Activated naive CD4-positive, alpha-beta T cell treated with anti-CD3 and anti-CD28 coated beads for 36 hours (primary cell): ENCODE results near the gene CSRP1. TPM values are rescaled to one million over a fixed set of nuclear protein-coding genes. Genes with fewer than 3 reads are reported as not detected.
"Not testable (repeated sequence)": the region's sequence is repeated elsewhere in the genome, so short reads cannot be mapped to it uniquely, and the experiment has no call there.

Experiments
- CTCF ChIA-PET: fragments of 350-600 bp; sonication (Branson Sonifier 250); formaldehyde crosslinking; loops from one replicate; lab custom pipeline; 2021; ENCODE audit warnings: antibody characterized with exemption; lab: Charles Lee
- DNase-seq: peaks from one replicate; pipeline ENCODE4 v3.0.0-alpha.2; 2020
- H3K27ac Mint-ChIP-seq: one replicate; pipeline ENCODE4 v1.8.0; 2021; ENCODE audit warnings: mild to moderate bottlenecking, mixed read lengths
- H3K27me3 Mint-ChIP-seq: one replicate; pipeline ENCODE4 v1.8.0; 2021; ENCODE audit warnings: low read depth, mixed read lengths
- H3K36me3 Mint-ChIP-seq: one replicate; pipeline ENCODE4 v1.8.0; 2021; ENCODE audit warnings: low read depth, mixed read lengths
- H3K4me1 Mint-ChIP-seq: one replicate; pipeline ENCODE4 v1.8.0; 2021; ENCODE audit warnings: low read depth, mixed read lengths
- H3K4me3 Mint-ChIP-seq: one replicate; pipeline ENCODE4 v1.8.0; 2021; ENCODE audit warnings: mild to moderate bottlenecking, moderate library complexity, mixed read lengths
- H3K9me3 Mint-ChIP-seq: one replicate; pipeline ENCODE4 v1.8.0; 2021; ENCODE audit warnings: mixed read lengths
- intact Hi-C: fragments of 100-400 bp; cut with micrococcal nuclease; formaldehyde crosslinking; loops from one replicate; pipeline ENCODE4 v1.15.1; 2023
- total RNA-seq, 2 experiments: library from RNA; stranded (reverse); gene quantifications; one replicate each; pipeline ENCODE4 v1.2.3, GENCODE V29; 2021

The CSRP1 gene
- total RNA-seq, 2 experiments from 2014 or later, result 35.7 to 36.6 TPM

DNA sequence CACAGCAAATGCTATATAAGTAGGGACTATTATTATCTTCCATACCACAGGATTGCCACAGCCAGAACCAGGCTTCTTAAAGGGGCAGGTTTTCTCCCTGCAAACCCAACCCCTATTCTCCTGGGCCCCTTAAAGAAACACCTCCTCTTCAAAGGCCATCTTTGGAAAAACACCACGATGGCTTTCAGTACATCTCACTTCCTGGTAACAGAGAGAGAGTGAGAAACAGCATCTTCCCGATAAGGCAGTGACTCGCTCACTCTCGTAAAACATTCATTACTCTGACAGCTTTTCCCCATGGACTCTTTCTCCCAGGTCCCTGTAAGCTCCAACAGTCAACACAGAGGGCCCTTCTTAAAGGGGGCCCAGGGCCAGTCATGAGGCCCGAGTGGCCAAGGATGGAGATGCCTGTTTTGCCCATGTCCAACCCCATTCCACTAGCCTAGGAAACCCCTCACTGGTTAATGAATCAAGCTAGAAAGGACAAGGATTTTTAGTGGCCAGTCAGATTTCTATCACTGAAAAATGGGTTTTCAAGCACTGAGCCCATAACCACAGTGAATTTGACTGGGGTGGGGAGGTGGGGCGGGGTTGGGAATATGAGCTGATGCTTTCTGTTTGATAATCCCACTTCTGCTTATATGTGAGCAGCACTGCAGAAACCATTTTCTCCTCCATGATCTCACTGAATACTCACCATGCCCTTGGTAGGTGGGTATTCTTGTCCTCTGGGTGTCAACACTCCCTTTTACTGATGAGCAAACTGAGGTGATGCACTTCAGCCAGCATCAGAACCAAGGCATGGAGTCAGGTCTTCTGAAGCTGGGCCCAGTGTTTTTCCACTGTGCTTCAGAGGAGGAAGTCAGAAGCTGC lies 28.4 kb upstream of the CSRP1 start:
- Mint-ChIP-seq H3K36me3 (peaks cover 14% of the 10 kb centered on the region), H3K27ac (peak overlapping the region; percentile 2), H3K27me3 (peaks cover 37% of the 10 kb centered on the region), H3K4me1 (peaks cover 31% of the 10 kb centered on the region), H3K4me3 (no peak overlapping the region), H3K9me3 (no peaks in the 10 kb centered on the region)
- CTCF ChIA-PET, result interaction anchor here (0.6 to 1.2 kb wide), 4 partner anchors 12 to 258 kb away, joined by 3 to 4 read pairs (median 3); no protein-coding TSS in a partner anchor
- peak; percentile 24 for DNase-seq
- intact Hi-C loops, result no loop called here

DNA sequence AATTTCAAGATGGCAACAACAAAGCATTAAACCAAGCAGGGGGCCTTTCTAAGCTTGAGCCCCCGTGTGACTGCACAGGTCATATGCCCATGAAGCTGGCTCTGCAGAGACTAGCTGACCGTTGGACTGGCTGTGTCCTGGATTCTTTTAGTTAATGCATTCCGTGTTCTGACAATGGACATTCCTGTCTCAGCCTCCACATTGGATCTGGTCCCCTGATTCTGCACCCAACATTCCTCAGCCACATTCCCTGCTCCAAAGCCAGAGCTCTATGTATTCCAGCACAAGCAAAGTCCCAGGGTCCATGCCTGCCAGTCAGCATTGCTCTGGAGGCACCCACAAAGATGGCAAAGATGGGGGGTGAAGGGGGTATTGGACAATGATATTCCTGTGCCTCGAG lies 26.9 kb upstream of the CSRP1 start:
- CTCF ChIA-PET, result interaction anchor here (0.5 to 3.6 kb wide), 6 partner anchors 21 to 832 kb away, joined by 3 to 11 read pairs (median 4); no protein-coding TSS in a partner anchor
- H3K27ac Mint-ChIP-seq, result no peak overlapping the region
- H3K4me1 Mint-ChIP-seq, result peaks cover 22% of the 10 kb centered on the region
- no peaks in the 10 kb centered on the region for H3K9me3 Mint-ChIP-seq
- H3K36me3 Mint-ChIP-seq, result peaks cover 19% of the 10 kb centered on the region
- intact Hi-C loops, result no loop called here
- H3K27me3 Mint-ChIP-seq, result peaks cover 26% of the 10 kb centered on the region
- DNase-seq, result no peak
- H3K4me3 Mint-ChIP-seq, result no peak overlapping the region

DNA sequence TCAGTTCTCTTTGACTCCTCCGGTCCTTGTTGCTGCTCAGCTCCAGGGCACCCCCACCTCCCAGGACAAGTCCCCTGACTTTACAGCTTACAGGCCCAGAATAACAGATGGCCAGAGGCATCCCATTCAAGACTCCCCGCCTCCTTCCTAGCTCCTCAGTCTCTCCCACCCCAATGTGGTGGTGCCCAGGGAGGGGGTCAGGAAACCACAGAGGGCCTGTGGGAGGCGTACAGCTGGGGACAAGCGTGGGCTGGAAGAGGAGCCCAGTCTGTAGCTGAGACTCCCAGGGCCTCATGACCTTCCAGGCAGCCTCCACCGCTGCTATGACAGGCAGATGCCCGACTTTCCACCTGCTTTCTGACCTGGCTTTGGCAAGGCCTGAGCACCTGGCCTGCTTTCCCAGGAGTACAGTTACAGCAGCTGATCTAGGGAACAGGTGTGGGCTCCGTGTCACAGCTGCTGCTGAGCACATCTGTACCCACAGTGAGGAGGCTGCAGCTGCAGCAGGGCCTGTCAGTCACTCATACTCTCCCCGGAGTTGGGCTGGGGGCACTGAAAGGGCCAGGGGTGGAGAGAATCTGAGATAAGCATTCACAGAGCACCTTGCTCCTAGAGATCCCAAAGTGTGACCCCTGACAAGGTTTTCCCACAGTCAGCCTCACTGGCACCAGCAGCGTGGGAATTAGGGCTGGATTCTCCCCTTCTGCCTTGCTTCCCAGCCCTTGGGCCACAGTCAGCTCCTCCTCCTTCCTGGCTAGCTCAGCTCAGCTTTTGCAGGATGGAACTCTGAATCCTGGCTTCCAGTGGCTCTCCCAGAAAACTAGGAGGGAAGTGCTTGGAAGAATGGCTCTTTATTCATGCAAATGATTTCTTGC lies 24.9 kb upstream of the CSRP1 start:
- CTCF ChIA-PET, result interaction anchor here (0.8 to 3.6 kb wide), 9 partner anchors 11 to 259 kb away, joined by 3 to 19 read pairs (median 4); no protein-coding TSS in a partner anchor
- Mint-ChIP-seq H3K4me3 (no peak overlapping the region), H3K27ac (no peak overlapping the region), H3K4me1 (peaks cover 13% of the 10 kb centered on the region), H3K27me3 (peaks cover 7% of the 10 kb centered on the region), H3K9me3 (no peaks in the 10 kb centered on the region), H3K36me3 (peaks cover 20% of the 10 kb centered on the region)
- DNase-seq, result no peak
- intact Hi-C loops, result loop anchor here (2.0 kb wide), 1 partner anchor 27 kb away; no protein-coding TSS in a partner anchor

DNA sequence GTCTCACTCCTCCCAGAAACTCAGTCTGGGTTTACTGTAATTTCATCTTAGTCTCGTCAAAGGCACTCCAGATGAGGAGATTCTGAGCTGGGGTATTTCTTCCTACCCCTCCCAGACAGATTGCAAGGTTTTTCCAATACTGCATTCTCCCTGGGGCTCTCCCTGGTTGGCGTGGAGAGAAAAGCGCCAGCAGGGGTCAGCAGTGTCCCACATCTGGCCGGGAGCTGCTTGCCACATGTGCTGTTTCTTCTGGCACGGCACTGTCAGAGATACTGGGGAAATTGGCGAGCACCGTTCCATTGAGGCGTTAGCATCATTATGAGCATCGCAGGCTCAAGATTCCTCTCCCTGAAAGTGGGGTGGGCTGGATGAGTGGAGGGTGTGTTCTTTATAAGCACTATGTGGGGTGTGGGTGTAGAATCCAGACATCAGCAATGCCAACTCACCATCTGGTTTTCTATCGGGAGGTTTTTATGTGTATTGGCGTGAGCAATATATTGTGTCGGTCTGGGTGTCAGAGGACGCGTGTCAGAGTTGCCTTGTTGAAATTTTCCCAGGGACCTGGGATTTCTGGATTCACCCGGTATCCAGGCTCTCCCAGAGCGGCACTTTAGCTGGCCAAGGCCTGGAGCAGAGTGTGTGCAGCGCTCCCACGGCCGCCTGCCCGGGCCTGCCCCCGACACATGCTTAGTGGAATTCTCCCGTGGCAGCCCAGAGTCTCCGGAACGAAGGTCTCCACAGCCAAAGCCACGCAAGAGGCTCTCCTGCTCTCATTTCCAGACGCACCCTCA lies 24.0 kb upstream of the CSRP1 start:
- no peak overlapping the region for H3K4me3 Mint-ChIP-seq
- H3K4me1 Mint-ChIP-seq, result peaks cover 10% of the 10 kb centered on the region
- CTCF ChIA-PET, result interaction anchor here (0.6 to 3.6 kb wide), 14 partner anchors 9 to 288 kb away, joined by 3 to 19 read pairs (median 4); no protein-coding TSS in a partner anchor
- peak; percentile 77 for DNase-seq
- H3K27me3 Mint-ChIP-seq, result no peaks in the 10 kb centered on the region
- intact Hi-C loops, result loop anchor here (1.0 to 2.0 kb wide), 2 partner anchors 28 to 173 kb away; no protein-coding TSS in a partner anchor
- peaks cover 20% of the 10 kb centered on the region for H3K36me3 Mint-ChIP-seq
- H3K9me3 Mint-ChIP-seq, result no peaks in the 10 kb centered on the region
- H3K27ac Mint-ChIP-seq, result no peak overlapping the region

DNA sequence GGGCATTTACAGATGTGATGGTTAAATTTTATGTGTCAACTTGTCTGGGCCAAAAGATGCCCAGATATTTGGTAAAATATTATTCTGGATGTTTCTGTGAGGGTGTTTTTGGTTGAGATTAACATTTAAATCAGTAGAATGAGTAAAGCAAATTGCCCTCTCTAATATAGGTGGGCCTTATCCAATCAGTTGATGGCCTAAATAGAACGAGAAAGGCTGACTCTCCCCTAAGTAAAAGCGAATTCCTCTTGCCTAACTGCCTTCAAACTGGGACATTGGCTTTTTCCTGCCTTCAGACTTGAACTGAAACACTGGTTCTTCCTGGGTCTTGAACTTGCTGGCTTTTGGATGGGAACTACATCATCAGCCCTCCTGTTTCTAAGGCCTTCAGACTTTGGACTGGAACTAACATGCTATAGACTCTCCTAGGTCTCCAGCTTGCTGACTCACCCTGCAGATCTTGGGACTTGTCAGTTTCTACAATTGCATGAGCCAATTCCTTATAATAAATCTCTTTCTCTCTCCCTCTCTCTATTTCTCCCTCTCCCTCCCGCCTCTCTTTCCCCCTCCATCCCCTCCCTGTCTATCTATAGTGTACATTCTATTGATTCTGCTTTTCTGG lies 21.8 kb upstream of the CSRP1 start:
- H3K9me3 Mint-ChIP-seq, result peaks cover 2% of the 10 kb centered on the region
- peaks cover 24% of the 10 kb centered on the region for H3K36me3 Mint-ChIP-seq
- H3K4me1 Mint-ChIP-seq, result no peaks in the 10 kb centered on the region
- intact Hi-C loops, result no loop called here
- no peak for DNase-seq
- CTCF ChIA-PET, result interaction anchor here (1.0 to 3.2 kb wide), 5 partner anchors 9 to 81 kb away, joined by 3 to 19 read pairs (median 4); no protein-coding TSS in a partner anchor
- H3K27ac Mint-ChIP-seq, result no peak overlapping the region
- no peak overlapping the region for H3K4me3 Mint-ChIP-seq
- no peaks in the 10 kb centered on the region for H3K27me3 Mint-ChIP-seq

DNA sequence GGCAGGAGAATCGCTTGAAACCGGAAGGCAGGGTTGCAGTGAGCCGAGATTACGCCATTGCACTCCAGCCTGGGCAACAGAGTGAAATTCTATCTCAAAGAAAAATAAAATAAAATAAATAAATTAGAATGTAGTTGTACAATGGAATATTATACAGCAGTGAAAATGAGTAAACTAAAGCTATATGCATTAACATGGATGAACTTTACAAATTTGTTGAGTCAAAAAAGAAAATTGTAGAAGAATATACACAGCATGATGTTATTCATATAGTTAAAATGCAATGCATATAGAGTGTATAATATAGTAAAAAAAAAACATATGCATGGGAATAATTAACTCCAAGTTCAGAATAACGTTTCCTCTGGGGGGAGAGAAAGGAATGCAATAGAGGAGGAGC lies 21.0 kb upstream of the CSRP1 start:
- H3K4me3 Mint-ChIP-seq, result no peak overlapping the region
- CTCF ChIA-PET, result interaction anchor here (0.7 kb wide), 1 partner anchor 180 kb away, joined by 3 read pairs; no protein-coding TSS in a partner anchor
- peaks cover 2% of the 10 kb centered on the region for H3K9me3 Mint-ChIP-seq
- no peaks in the 10 kb centered on the region for H3K27me3 Mint-ChIP-seq
- intact Hi-C loops, result no loop called here
- H3K27ac Mint-ChIP-seq, result no peak overlapping the region
- no peaks in the 10 kb centered on the region for H3K4me1 Mint-ChIP-seq
- H3K36me3 Mint-ChIP-seq, result peaks cover 26% of the 10 kb centered on the region
- no peak for DNase-seq

DNA sequence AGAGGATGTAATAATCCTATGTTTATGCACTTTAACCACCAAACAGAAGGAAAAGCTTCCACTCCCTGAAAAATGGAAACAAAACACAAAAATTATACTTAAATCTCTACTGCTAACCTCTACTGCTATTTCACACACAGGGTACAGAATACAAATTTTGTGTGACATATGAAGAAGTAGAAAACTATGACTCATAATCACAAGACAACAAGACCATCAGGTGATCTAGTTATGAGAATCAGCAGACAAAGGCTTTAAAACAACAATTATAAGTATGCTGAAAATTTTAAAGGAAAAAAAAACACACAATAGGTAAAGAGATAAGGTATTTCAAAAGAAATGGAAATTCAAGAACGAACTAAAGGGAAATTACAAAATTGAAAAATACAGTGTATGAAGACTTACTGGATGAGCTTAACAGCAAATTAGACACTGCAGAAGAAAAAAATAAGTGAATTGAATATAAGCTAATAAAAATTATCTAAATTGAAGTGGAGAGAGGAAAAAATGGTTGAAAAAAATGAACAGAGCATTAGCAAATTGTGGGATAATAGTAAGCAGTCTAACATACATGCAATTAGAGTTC lies 18.4 kb upstream of the CSRP1 start:
- Mint-ChIP-seq H3K9me3 (peaks cover 2% of the 10 kb centered on the region), H3K27ac (no peak overlapping the region), H3K4me1 (no peaks in the 10 kb centered on the region), H3K36me3 (peaks cover 30% of the 10 kb centered on the region), H3K4me3 (no peak overlapping the region), H3K27me3 (no peaks in the 10 kb centered on the region)
- DNase-seq, result no peak
- intact Hi-C loops, result no loop called here
- CTCF ChIA-PET, result interaction anchor here (1.0 to 1.1 kb wide), 3 partner anchors 12 to 178 kb away, joined by 3 to 4 read pairs (median 3); no protein-coding TSS in a partner anchor

DNA sequence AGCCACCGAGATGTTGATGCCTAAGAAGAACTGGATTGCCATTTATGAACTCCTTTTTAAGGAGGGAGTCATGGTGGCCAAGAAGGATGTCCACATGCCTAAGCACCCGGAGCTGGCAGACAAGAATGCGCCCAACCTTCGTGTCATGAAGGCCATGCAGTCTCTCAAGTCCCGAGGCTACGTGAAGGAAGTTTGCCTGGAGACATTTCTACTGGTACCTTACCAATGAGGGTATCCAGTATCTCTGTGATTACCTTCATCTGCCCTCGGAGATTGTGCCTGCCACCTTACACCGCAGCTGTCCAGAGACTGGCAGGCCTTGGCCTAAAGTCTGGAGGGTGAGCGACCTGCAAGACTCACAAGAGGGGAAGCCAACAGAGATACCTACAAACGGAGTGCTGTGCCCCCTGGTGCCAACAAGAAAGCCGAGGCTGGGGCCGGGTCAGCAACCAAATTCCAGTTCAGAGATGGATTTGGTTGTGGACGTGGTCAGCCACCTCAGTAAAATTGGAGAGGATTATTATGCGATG lies 13.2 kb upstream of the CSRP1 start:
- peaks cover 27% of the 10 kb centered on the region for H3K36me3 Mint-ChIP-seq
- H3K4me3 Mint-ChIP-seq, H3K9me3 Mint-ChIP-seq, H3K27me3 Mint-ChIP-seq, intact Hi-C loops, H3K27ac Mint-ChIP-seq, H3K4me1 Mint-ChIP-seq, DNase-seq: not testable (repeated sequence)
- CTCF ChIA-PET, result interaction anchor here (0.8 kb wide), 1 partner anchor 8 kb away, joined by 3 read pairs; no protein-coding TSS in a partner anchor

DNA sequence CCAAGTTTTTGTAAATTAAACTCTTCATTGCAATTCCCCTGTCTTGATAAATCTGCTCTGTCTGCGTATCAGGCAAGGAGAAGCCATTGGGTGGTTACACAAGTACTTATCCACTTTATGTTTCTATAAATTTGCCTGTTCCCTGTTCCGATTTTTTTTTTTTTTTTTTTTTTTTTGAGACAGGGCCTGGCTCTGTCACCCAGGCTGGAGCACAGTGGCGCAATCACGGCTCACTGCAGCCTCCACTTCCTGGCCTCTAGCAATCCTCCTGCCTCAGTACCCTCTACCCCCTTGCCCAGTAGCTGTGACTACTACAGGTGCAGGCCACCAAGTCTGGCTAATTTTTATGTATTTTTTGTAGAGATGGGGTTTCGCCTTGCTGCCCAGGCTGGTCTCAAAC lies 11.1 kb upstream of the CSRP1 start:
- H3K4me3 Mint-ChIP-seq, result no peak overlapping the region
- H3K36me3 Mint-ChIP-seq, result peaks cover 29% of the 10 kb centered on the region
- intact Hi-C loops, result no loop called here
- no peak for DNase-seq
- CTCF ChIA-PET, result interaction anchor here (16.2 kb wide), 1 partner anchor 34 kb away, joined by 287 read pairs; no protein-coding TSS in a partner anchor
- no peaks in the 10 kb centered on the region for H3K9me3 Mint-ChIP-seq
- no peaks in the 10 kb centered on the region for H3K4me1 Mint-ChIP-seq
- no peak overlapping the region for H3K27ac Mint-ChIP-seq
- H3K27me3 Mint-ChIP-seq, result no peaks in the 10 kb centered on the region

DNA sequence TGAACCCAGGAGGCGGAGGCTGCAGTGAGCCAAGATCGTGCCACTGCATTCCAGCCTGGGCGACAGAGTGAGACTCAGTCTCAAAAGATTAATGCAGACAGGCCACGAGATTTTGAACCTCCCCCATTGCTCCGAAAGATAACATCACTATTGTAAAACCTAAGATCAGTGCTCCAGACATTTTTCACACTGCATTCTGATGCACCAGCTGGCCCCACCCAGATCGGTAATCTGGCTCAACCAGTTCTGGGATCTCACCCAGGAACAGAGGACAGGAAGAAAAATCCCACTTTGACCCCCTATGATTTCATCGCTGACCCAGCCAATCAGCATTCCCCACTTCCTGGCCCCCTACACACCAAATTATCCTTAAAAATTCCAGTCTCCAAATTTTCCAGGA lies 10.7 kb upstream of the CSRP1 start:
- Mint-ChIP-seq H3K4me3 (no peak overlapping the region), H3K9me3 (no peaks in the 10 kb centered on the region), H3K27me3 (no peaks in the 10 kb centered on the region), H3K36me3 (peaks cover 28% of the 10 kb centered on the region), H3K27ac (no peak overlapping the region), H3K4me1 (no peaks in the 10 kb centered on the region)
- intact Hi-C loops, result no loop called here
- no peak for DNase-seq
- CTCF ChIA-PET, result interaction anchor here (16.2 kb wide), 1 partner anchor 34 kb away, joined by 287 read pairs; no protein-coding TSS in a partner anchor
